Progenitor cell of endocrine pancreas (in vitro differentiated cells): ENCODE data around the gene SUCLG2. TPM values are rescaled to one million over a fixed set of nuclear protein-coding genes. Genes with fewer than 3 reads are reported as not detected.

Experiments
- DNase-seq: peaks from one replicate; pipeline ENCODE4 v3.0.0; 2021; ENCODE audit warnings: low spot score; ENCODE audit not compliant: unreplicated experiment
- H3K27ac Mint-ChIP-seq: 2 replicates; pipeline ENCODE4 v1.8.0; 2021; ENCODE audit warnings: mild to moderate bottlenecking, moderate library complexity, mixed read lengths
- H3K27me3 Mint-ChIP-seq: 2 replicates; pipeline ENCODE4 v1.8.0; 2021; ENCODE audit warnings: mixed read lengths
- H3K36me3 Mint-ChIP-seq: 2 replicates; pipeline ENCODE4 v1.8.0; 2022; ENCODE audit warnings: mixed read lengths; ENCODE audit not compliant: insufficient read depth
- H3K4me1 Mint-ChIP-seq: 2 replicates; pipeline ENCODE4 v1.8.0; 2021; ENCODE audit warnings: low read depth, mixed read lengths
- H3K4me3 Mint-ChIP-seq: 2 replicates; pipeline ENCODE4 v1.8.0; 2021; ENCODE audit warnings: low read depth, mild to moderate bottlenecking, moderate library complexity, mixed read lengths
- H3K9me3 Mint-ChIP-seq: 2 replicates; pipeline ENCODE4 v1.8.0; 2021; ENCODE audit warnings: low read depth, mixed read lengths
- total RNA-seq: library from RNA; stranded (reverse); gene quantifications from 2 replicates; pipeline ENCODE4 v1.2.1, GENCODE V29; 2021
- TF ChIP-seq, protein P1 (sequence below): fragments of 200-600 bp; sonication (generic); IDR thresholded peaks from one replicate; pipeline ENCODE4 v1.5.0; 2021; ENCODE audit warnings: antibody characterized with exemption, mild to moderate bottlenecking; ENCODE audit not compliant: unreplicated experiment

SUCLG2 gene
- total RNA-seq, 1 donor from 2014 or later: 41.1 TPM

GRCh38 chr3:67640023-67640660 lies 14.3 kb downstream of the SUCLG2 start:
- TF ChIP-seq, protein P1, sequence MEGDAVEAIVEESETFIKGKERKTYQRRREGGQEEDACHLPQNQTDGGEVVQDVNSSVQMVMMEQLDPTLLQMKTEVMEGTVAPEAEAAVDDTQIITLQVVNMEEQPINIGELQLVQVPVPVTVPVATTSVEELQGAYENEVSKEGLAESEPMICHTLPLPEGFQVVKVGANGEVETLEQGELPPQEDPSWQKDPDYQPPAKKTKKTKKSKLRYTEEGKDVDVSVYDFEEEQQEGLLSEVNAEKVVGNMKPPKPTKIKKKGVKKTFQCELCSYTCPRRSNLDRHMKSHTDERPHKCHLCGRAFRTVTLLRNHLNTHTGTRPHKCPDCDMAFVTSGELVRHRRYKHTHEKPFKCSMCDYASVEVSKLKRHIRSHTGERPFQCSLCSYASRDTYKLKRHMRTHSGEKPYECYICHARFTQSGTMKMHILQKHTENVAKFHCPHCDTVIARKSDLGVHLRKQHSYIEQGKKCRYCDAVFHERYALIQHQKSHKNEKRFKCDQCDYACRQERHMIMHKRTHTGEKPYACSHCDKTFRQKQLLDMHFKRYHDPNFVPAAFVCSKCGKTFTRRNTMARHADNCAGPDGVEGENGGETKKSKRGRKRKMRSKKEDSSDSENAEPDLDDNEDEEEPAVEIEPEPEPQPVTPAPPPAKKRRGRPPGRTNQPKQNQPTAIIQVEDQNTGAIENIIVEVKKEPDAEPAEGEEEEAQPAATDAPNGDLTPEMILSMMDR: no peak
- Mint-ChIP-seq H3K27ac (no peak overlapping the region), H3K4me1 (peaks cover 7% of the 10 kb centered on the region), H3K9me3 (no peaks in the 10 kb centered on the region), H3K36me3 (peaks cover 3% of the 10 kb centered on the region), H3K4me3 (no peak overlapping the region), H3K27me3 (no peaks in the 10 kb centered on the region)
- DNase-seq: no peak

DNA sequence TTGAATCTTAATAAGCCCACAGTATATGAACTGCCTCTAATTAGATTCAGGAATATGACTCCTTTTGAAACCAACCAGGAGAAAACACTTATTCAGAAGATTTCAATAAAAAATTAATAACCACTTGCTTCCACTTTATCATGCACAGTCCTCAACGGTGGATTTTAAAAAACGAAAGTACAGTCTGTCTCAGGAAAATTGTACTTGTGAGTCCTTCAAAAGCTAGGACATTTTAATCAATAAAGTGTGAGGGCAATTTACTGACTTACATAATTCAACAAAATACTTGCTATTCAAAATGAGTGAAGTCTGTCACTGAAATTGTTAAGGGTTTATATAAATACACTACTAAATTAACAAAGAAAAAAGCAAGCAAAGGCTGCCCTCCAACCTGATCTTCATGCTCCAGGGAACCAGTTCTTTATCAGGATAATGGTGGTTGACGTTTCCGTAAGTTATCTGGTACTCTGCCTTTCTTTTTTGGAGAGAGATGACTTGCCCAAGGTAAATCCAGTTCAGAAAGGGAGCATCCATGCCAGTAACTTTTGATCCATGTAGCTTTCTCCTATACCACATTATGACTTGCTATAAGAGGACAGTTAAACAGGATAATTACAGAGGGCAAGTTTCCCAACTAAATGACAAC lies 17.0 kb downstream of the SUCLG2 start:
- H3K4me1 Mint-ChIP-seq: peaks cover 5% of the 10 kb centered on the region
- H3K9me3 Mint-ChIP-seq: no peaks in the 10 kb centered on the region
- H3K27ac Mint-ChIP-seq: no peak overlapping the region
- H3K36me3 Mint-ChIP-seq: peaks cover 3% of the 10 kb centered on the region
- TF ChIP-seq, protein P1: no peak
- H3K27me3 Mint-ChIP-seq: no peaks in the 10 kb centered on the region
- no peak overlapping the region for H3K4me3 Mint-ChIP-seq
- DNase-seq: no peak

DNA sequence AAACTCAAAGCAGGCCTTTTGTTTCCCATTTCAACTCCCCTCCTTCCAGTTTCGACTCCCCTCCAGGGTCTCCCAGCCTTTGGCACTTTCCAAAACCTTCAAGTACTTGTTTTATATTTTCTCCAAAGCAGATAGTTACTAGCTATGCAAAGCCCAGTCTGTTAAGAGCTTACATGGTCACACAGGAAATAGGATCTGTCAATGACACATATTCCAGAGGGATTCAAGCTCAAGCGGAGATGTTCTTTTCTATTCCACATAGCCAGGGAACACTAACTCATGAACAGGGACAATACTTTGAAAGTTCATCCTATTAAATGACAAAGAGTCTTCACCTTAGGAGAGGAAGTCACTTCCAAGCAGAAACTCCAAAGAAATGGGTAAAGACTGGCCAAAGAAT lies 18.6 kb downstream of the SUCLG2 start:
- no peak overlapping the region for H3K4me3 Mint-ChIP-seq
- H3K9me3 Mint-ChIP-seq: no peaks in the 10 kb centered on the region
- peaks cover 3% of the 10 kb centered on the region for H3K36me3 Mint-ChIP-seq
- peaks cover 5% of the 10 kb centered on the region for H3K4me1 Mint-ChIP-seq
- TF ChIP-seq, protein P1: no peak
- DNase-seq: no peak
- H3K27ac Mint-ChIP-seq: no peak overlapping the region
- H3K27me3 Mint-ChIP-seq: no peaks in the 10 kb centered on the region

DNA sequence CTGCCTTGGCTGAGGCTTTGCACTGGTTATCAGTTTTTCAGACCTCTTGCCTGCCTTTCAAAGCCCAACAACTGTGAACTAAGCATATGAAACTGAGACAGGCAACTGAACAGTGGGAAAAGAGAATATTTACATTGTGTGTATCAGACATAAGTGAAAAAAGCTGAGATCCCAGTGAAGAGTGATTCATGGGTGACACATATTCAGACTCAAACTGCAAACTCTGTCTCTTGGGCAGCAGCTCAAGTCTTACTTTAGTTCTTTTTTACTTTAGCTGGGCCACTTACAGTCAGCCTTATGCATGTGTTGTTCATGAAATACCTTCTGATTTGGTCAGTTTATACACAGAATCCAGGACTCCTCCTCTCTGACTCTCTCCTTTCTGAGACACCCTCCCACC lies 19.2 kb downstream of the SUCLG2 start:
- Mint-ChIP-seq H3K9me3 (no peaks in the 10 kb centered on the region), H3K36me3 (peaks cover 3% of the 10 kb centered on the region), H3K27ac (no peak overlapping the region), H3K27me3 (no peaks in the 10 kb centered on the region), H3K4me1 (peaks cover 2% of the 10 kb centered on the region), H3K4me3 (no peak overlapping the region)
- TF ChIP-seq, protein P1: no peak
- DNase-seq: no peak

- H3K27ac Mint-ChIP-seq: peak overlapping the region; percentile 1
- no peaks in the 10 kb centered on the region for H3K27me3 Mint-ChIP-seq
- DNase-seq: no peak
- TF ChIP-seq, protein P1: no peak
- H3K9me3 Mint-ChIP-seq: peaks cover 3% of the 10 kb centered on the region
- peaks cover 2% of the 10 kb centered on the region for H3K4me1 Mint-ChIP-seq
- H3K4me3 Mint-ChIP-seq: no peak overlapping the region
- H3K36me3 Mint-ChIP-seq: peaks cover 4% of the 10 kb centered on the region
Observed at GRCh38 chr3:67630666-67631362, 23.6 kb downstream of the SUCLG2 start.
